Tibial nerve (tissue), 4 donors: Measurements from ENCODE around the gene DHRS1. TPM values are rescaled to one million over a fixed set of nuclear protein-coding genes. Genes with fewer than 3 reads are reported as not detected.

Experiments
- DNase-seq, 2 donors: peaks; one replicate each; pipeline ENCODE4 v3.0.0-alpha.2; 2019; ENCODE audit warnings: low spot score in 2 of 2
- H3K27ac ChIP-seq, 4 donors: fragments of 200-600 bp; sonication (generic) in 3 of 4; one replicate each; pipeline ENCODE4 v1.5.1; 2017 to 2019; ENCODE audit warnings: mild to moderate bottlenecking in 1 of 4
- H3K27me3 ChIP-seq, 2 donors: fragments of 200-600 bp; sonication (generic) in 1 of 2; one replicate each; pipeline versions ENCODE4 v1.5.1 to v1.6.0; 2017 to 2019
- H3K36me3 ChIP-seq, 3 donors: fragments of 200-600 bp; sonication (generic); one replicate each; pipeline ENCODE4 v1.5.1; 2018 to 2019
- H3K4me1 ChIP-seq, 4 donors: fragments of 200-600 bp; sonication (generic) in 3 of 4; one replicate each; pipeline ENCODE4 v1.5.1; 2017 to 2019
- H3K4me3 ChIP-seq, 4 donors: fragments of 200-600 bp; sonication (generic) in 3 of 4; one replicate each; pipeline ENCODE4 v1.5.1; 2017 to 2019; ENCODE audit warnings: mild to moderate bottlenecking in 1 of 4, moderate library complexity in 1 of 4
- H3K9me3 ChIP-seq, 4 donors: fragments of 200-600 bp; sonication (generic) in 3 of 4; one replicate each; pipeline ENCODE4 v1.5.1; 2017 to 2019
- EP300 ChIP-seq, 2 donors: sonication (generic); formaldehyde crosslinking; IDR thresholded peaks; one replicate each; pipeline ENCODE4 v1.6.1; 2017; ENCODE audit warnings: antibody characterized with exemption in 2 of 2, mild to moderate bottlenecking in 1 of 2
- POLR2A ChIP-seq, 2 donors: fragments of 450-650 bp; IDR thresholded peaks; one replicate each; pipeline ENCODE4 v1.6.1; 2017; ENCODE audit warnings: antibody characterized with exemption in 2 of 2, mild to moderate bottlenecking in 2 of 2, moderate library complexity in 2 of 2
- WGBS, 2 donors: methylation state at CpG; one replicate each; pipeline ENCODE4 v1.1.5; 2018; 5-methylcytosine and 5-hydroxymethylcytosine counted together
- total RNA-seq, 4 donors: library from RNA; depleted of rRNA; stranded (reverse); fragments of >200 nt; gene quantifications; one replicate each; pipeline ENCODE4 v1.1.0, GENCODE V29; 2016
- TF ChIP-seq, protein P1 (sequence below), 5 experiments: fragments of 200-600 bp in 3 of 5; fragments of 450-650 bp in 2 of 5; sonication (generic) in 3 of 5; IDR thresholded peaks; one replicate each; pipeline ENCODE4 v1.5.1; 2016 to 2019; ENCODE audit warnings: antibody characterized with exemption in 5 of 5, mild to moderate bottlenecking in 3 of 5, moderate library complexity in 2 of 5

Gene DHRS1
- total RNA-seq, 4 donors from 2014 or later = 15.7 to 43.5 (median 22.6) TPM

DNA sequence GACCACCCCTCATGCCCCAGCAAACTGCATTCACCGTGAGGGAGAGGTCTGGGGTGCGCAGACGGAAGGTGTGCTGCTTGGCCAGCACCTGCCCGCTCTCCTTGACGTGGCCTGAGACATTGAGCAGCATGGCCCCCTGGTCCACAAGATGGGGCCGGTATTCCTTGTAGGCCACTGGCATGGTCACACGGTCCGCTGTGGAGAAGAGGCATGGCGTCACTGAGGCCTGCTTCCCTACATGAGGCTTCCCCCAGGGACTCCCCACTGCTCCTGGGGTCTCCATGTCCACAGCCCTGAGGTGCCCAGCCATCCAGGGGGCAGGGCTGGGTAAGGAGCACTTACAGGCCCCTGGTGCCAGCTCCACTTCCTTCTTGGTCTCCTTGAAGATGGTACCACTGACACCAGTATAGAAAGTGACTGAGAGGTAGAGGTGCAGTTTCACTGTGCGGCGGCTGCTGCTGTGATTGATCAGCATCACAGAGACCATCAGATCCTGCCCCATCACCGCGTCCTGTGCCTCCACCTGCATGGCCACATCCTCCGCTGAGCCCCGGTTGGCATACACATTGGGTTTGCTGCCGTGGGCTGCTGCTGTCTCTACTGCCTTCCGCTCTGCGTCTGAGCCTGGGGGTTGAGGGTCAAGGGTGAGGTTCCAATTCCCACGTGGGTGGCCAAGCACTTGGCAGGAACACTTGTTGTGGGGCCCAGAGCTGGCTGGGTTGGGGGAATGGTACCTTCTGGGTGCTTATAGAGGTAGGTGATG lies 44.8 kb downstream of the DHRS1 start:
- WGBS, 2 donors = 87 to 90% methylated on average over 16 to 19 of the region's 19 CpGs

DNA sequence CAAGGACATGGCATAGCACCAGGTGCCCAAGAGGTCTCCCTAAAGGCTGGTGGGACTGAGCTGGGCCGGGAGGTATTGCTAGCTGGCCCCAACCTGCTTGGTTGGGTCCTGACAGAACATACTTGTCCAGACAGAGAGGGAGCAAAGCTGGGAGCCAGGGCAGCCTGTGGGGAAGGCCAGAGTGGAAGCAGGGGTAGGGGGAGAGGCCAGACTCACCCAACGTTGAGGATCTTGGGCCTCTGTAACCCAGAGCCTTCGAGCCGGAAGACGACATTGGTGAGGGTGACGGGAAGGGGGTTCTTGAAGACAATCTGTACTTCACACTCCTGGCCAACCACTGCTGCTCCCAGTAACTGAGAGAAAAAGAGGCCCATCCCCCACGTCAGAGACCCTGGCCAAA lies 45.6 kb downstream of the DHRS1 start:
- no peak for DNase-seq
- WGBS, 2 donors = 85 to 88% methylated on average over 7 of the region's 7 CpGs
- Histone ChIP-seq H3K36me3 (peaks cover 0 to 61% (median 0%) of the 10 kb centered on the region in 3 donors), H3K9me3 (no peaks in the 10 kb centered on the region), H3K27ac (no peak overlapping the region), H3K4me1 (peaks cover 0 to 5% (median 0%) of the 10 kb centered on the region in 4 donors), H3K27me3 (no peaks in the 10 kb centered on the region), H3K4me3 (no peak overlapping the region)
- TF ChIP-seq, protein P1, sequence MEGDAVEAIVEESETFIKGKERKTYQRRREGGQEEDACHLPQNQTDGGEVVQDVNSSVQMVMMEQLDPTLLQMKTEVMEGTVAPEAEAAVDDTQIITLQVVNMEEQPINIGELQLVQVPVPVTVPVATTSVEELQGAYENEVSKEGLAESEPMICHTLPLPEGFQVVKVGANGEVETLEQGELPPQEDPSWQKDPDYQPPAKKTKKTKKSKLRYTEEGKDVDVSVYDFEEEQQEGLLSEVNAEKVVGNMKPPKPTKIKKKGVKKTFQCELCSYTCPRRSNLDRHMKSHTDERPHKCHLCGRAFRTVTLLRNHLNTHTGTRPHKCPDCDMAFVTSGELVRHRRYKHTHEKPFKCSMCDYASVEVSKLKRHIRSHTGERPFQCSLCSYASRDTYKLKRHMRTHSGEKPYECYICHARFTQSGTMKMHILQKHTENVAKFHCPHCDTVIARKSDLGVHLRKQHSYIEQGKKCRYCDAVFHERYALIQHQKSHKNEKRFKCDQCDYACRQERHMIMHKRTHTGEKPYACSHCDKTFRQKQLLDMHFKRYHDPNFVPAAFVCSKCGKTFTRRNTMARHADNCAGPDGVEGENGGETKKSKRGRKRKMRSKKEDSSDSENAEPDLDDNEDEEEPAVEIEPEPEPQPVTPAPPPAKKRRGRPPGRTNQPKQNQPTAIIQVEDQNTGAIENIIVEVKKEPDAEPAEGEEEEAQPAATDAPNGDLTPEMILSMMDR (IDR thresholded peaks at IDR 0.05) = no peak
- TF ChIP-seq POLR2A (IDR thresholded peaks at IDR 0.05) = no peak

More for the DNA sequence above, 44.8 kb downstream of the DHRS1 start:
- no peak overlapping the region for H3K27ac ChIP-seq
- peaks cover 0 to 66% (median 0%) of the 10 kb centered on the region in 3 donors for H3K36me3 ChIP-seq
- H3K4me1 ChIP-seq = peaks cover 0 to 12% (median 0%) of the 10 kb centered on the region in 4 donors
- H3K9me3 ChIP-seq = no peaks in the 10 kb centered on the region
- TF ChIP-seq, protein P1 (IDR thresholded peaks at IDR 0.05) = no peak
- TF ChIP-seq POLR2A (IDR thresholded peaks at IDR 0.05) (no peak), EP300 (IDR thresholded peaks at IDR 0.05) (no peak)
- H3K4me3 ChIP-seq = no peak overlapping the region
- H3K27me3 ChIP-seq = no peaks in the 10 kb centered on the region
- no peak for DNase-seq

DNA sequence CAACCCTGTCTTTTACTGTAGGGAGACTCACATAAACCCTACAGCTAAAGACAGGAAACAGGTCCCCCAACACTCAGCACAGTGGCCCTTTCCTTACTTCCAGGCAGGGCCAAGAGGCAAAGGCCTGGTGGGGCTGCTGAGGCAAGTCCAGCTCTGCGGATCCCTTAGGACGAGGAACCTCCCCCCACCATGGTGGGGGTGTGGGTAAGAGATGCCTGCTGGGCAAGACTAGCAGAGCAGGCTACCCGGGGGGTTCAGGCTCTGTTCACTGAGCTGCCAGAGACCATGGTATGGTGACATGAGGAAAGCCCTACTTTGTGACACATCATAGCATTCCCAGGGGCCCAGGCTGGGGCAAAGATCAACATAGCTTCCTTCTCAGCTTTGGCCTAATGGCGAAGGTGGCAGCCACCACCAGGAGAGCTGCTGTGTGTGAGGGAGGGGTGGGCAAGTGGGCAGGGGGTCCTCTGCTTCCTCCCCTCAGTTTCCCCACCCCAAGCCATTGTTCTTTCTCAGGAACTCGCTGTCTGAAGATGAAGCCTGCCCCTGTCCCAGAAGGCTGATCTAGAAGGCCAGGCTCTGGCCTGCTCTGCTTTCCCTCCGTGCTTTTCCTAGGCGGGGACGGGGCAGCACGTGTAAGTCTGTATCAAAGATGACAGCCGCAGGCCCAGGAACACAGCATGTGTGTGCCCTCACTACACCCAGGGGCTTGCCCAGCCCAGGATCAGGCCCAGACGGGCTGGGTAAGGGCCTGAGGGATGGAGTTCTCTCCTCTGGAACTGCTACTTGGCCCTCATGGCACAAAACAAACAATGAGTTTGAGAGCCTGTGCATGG lies 47.1 kb downstream of the DHRS1 start:
- Histone ChIP-seq H3K4me3 (no peak overlapping the region), H3K9me3 (no peaks in the 10 kb centered on the region), H3K27me3 (no peaks in the 10 kb centered on the region), H3K4me1 (no peaks in the 10 kb centered on the region), H3K27ac (no peak overlapping the region), H3K36me3 (peaks cover 0 to 56% (median 0%) of the 10 kb centered on the region in 3 donors)
- no peak for DNase-seq
- no peak for TF ChIP-seq EP300 (IDR thresholded peaks at IDR 0.05)
- TF ChIP-seq, protein P1 (IDR thresholded peaks at IDR 0.05) = no peak
- no peak for TF ChIP-seq POLR2A (IDR thresholded peaks at IDR 0.05)
- WGBS, 2 donors = 80 to 85% methylated on average over 11 of the region's 11 CpGs

DNA sequence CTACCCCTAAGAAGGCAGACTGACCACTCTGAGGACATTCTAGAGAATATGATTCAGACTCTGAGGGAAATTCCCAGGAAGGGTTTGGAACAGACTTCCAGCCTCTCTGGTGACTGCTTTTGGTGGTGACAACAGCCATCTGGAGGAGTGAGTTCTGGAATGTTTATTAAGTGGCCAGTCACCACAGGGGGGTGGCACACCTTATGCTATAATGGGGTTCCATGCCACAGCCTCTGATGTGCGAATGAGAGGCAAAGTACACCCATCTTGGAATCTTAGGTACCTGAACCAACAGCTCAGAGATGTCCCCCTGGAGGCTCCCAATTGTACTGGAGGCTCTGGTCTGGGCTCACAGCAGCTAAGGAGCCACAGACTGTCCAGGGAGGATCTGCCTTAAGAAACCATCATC lies 47.7 kb downstream of the DHRS1 start:
- TF ChIP-seq, protein P1 (IDR thresholded peaks at IDR 0.05) = no peak
- TF ChIP-seq EP300 (IDR thresholded peaks at IDR 0.05) (no peak), POLR2A (IDR thresholded peaks at IDR 0.05) (no peak)
- H3K27me3 ChIP-seq = no peaks in the 10 kb centered on the region
- no peaks in the 10 kb centered on the region for H3K9me3 ChIP-seq
- no peak overlapping the region for H3K4me3 ChIP-seq
- no peak for DNase-seq
- peaks cover 0 to 56% (median 0%) of the 10 kb centered on the region in 3 donors for H3K36me3 ChIP-seq
- H3K4me1 ChIP-seq = no peaks in the 10 kb centered on the region
- no peak overlapping the region for H3K27ac ChIP-seq
- 80 to 93% methylated on average over 1 of the region's 1 CpG for WGBS, 2 donors

DNA sequence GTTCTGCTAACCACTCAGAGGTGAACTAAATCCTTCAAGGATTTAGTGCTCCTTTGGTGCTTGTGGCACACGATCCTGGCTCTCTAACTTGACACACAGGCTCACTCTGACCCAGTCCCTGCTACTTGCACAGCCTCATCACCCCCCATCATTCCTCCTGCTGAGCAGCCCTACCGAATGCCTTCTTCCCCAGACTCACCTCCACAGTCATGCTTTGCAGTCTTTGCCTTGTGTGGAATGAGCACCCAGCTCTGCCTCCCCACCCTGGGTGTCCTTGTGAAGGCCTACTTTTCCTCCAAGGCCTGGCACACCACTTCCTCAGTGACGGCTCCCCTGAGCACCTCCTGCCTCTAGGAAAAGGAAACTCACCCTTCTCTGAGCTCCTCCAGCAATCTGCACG lies 49.2 kb downstream of the DHRS1 start:
- H3K4me3 ChIP-seq = no peak overlapping the region
- no peak for TF ChIP-seq EP300 (IDR thresholded peaks at IDR 0.05)
- TF ChIP-seq, protein P1 (IDR thresholded peaks at IDR 0.05) = no peak
- TF ChIP-seq POLR2A (IDR thresholded peaks at IDR 0.05) = no peak
- 50 to 55% methylated on average over 4 of the region's 4 CpGs for WGBS, 2 donors
- no peaks in the 10 kb centered on the region for H3K4me1 ChIP-seq
- DNase-seq = no peak
- H3K36me3 ChIP-seq = peaks cover 0 to 49% (median 0%) of the 10 kb centered on the region in 3 donors
- H3K27ac ChIP-seq = no peak overlapping the region
- no peaks in the 10 kb centered on the region for H3K27me3 ChIP-seq
- H3K9me3 ChIP-seq = no peaks in the 10 kb centered on the region
